Progenitor cell of endocrine pancreas (in vitro differentiated cells): ENCODE measurements around the gene TGFB3. TPM values are rescaled to one million over a fixed set of nuclear protein-coding genes. Genes with fewer than 3 reads are reported as not detected.

ENCODE experiments used
- DNase-seq: peaks from one replicate; pipeline ENCODE4 v3.0.0; 2021; ENCODE audit warnings: low spot score; ENCODE audit not compliant: unreplicated experiment
- H3K27ac Mint-ChIP-seq: 2 replicates; pipeline ENCODE4 v1.8.0; 2021; ENCODE audit warnings: mild to moderate bottlenecking, moderate library complexity, mixed read lengths
- H3K27me3 Mint-ChIP-seq: 2 replicates; pipeline ENCODE4 v1.8.0; 2021; ENCODE audit warnings: mixed read lengths
- H3K36me3 Mint-ChIP-seq: 2 replicates; pipeline ENCODE4 v1.8.0; 2022; ENCODE audit warnings: mixed read lengths; ENCODE audit not compliant: insufficient read depth
- H3K4me1 Mint-ChIP-seq: 2 replicates; pipeline ENCODE4 v1.8.0; 2021; ENCODE audit warnings: low read depth, mixed read lengths
- H3K4me3 Mint-ChIP-seq: 2 replicates; pipeline ENCODE4 v1.8.0; 2021; ENCODE audit warnings: low read depth, mild to moderate bottlenecking, moderate library complexity, mixed read lengths
- H3K9me3 Mint-ChIP-seq: 2 replicates; pipeline ENCODE4 v1.8.0; 2021; ENCODE audit warnings: low read depth, mixed read lengths
- total RNA-seq: library from RNA; stranded (reverse); gene quantifications from 2 replicates; pipeline ENCODE4 v1.2.1, GENCODE V29; 2021
- TF ChIP-seq, protein P1 (sequence below): fragments of 200-600 bp; sonication (generic); IDR thresholded peaks from one replicate; pipeline ENCODE4 v1.5.0; 2021; ENCODE audit warnings: antibody characterized with exemption, mild to moderate bottlenecking; ENCODE audit not compliant: unreplicated experiment

The TGFB3 gene
- total RNA-seq, 1 donor from 2014 or later: 11.7 TPM

DNA sequence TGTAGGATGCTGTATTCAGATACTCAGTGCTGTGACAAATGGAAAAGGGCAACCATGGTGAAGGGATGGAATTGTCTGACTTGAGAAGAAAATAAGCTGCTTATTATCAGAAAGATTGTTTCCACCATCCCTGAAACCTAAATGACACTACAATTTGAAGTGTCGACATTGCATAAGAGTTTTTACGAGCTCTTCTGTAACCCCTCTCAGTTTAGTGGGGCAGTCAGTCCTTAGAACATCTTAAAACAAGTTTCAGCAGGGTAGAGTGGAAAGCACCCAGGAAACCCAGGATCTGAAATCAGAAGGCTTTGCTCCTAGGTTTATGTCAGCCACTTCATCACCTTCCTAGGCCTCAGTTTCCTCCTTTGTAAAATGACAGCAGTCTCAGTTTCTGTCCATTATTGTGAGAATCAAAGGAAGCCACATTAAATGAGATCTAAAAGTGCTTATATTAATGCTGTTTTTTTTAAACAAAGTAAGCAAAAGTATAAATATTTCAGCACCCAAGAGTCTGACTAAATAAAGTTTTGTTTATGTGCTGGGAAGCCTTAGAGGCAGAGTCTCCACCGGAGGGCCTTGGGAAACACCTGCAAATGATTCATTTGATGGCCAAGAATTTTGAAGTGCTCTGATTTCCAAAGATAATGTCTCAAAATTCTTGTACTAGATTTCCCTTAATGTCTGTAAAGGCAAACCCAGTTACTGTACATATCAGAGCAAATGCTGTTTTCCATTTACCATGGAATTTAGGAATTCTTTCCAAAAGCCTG, 5.6 kb upstream of the TGFB3 start:
- H3K4me1 Mint-ChIP-seq: peaks cover 13% of the 10 kb centered on the region
- no peak overlapping the region for H3K27ac Mint-ChIP-seq
- TF ChIP-seq, protein P1, sequence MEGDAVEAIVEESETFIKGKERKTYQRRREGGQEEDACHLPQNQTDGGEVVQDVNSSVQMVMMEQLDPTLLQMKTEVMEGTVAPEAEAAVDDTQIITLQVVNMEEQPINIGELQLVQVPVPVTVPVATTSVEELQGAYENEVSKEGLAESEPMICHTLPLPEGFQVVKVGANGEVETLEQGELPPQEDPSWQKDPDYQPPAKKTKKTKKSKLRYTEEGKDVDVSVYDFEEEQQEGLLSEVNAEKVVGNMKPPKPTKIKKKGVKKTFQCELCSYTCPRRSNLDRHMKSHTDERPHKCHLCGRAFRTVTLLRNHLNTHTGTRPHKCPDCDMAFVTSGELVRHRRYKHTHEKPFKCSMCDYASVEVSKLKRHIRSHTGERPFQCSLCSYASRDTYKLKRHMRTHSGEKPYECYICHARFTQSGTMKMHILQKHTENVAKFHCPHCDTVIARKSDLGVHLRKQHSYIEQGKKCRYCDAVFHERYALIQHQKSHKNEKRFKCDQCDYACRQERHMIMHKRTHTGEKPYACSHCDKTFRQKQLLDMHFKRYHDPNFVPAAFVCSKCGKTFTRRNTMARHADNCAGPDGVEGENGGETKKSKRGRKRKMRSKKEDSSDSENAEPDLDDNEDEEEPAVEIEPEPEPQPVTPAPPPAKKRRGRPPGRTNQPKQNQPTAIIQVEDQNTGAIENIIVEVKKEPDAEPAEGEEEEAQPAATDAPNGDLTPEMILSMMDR: no peak
- H3K27me3 Mint-ChIP-seq: peaks cover 9% of the 10 kb centered on the region
- H3K9me3 Mint-ChIP-seq: no peaks in the 10 kb centered on the region
- DNase-seq: no peak
- no peak overlapping the region for H3K4me3 Mint-ChIP-seq
- H3K36me3 Mint-ChIP-seq: peaks cover 3% of the 10 kb centered on the region

DNA sequence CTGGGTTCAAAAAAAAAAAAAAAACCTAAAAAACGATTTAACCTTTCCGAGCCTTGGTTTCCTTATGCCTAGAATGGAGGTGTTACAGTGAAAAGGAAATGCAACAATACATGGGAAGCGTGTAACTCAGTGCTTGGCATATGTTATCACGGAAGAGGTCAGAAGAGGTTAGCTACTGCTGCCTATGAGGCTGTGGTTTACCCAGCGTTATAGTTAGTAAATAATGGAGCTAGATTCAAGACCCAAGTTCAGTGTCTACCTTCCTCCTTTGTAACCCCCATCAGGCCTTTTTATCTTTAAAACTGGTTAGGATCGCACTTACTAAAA, 4.6 kb upstream of the TGFB3 start:
- Mint-ChIP-seq H3K27me3 (peaks cover 9% of the 10 kb centered on the region), H3K9me3 (no peaks in the 10 kb centered on the region), H3K36me3 (peaks cover 1% of the 10 kb centered on the region), H3K4me3 (peak overlapping the region; percentile 89), H3K4me1 (peaks cover 18% of the 10 kb centered on the region), H3K27ac (peak overlapping the region; percentile 94)
- TF ChIP-seq, protein P1: no peak
- no peak for DNase-seq

DNA sequence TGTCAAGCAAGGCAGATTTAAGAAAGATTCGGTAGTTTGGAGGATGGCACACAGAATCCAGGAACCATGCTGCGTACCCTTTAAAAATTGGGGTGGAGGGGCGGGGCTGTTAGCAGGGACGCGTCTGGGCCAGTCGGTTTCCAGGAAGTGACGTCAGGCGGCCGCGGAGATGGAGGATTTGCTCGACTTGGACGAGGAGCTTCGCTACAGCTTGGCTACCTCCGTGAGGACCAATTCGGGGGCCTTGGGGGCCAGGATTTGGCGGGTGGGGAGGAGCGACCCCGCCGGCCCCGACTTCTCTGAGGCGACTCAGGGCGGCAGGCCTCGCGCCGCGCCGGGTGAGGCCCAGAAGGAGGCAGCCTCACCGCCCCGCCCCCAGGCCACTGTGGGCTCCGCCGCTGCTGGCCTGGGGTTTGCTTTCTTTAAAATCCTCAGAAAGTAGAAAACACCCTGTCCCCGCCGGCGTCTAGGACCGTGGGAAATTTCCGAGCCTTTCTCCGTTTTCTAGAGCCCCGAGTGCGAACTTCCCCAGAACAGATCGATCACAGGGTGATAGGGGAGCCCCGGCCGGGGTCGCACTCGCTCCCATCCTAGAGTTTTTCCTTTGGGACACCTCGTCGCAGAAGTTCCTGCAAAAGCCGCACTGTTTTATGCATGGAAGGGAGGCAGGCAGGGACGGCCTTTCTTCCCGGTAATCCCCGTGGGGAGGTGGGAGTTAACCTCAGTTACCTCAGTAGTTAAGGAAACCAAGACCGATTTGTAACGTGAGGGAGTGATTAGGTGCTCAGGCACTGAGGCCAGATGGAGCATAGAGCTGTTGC, 4.0 kb upstream of the TGFB3 start, which contains the start of gene IFT43:
Gene IFT43, plus strand, starts transcription at position 146 of the 821 bp plus-strand sequence. Its CDS starts 24 bp downstream, at position 170.
- H3K9me3 Mint-ChIP-seq: no peaks in the 10 kb centered on the region
- peaks cover 9% of the 10 kb centered on the region for H3K27me3 Mint-ChIP-seq
- peaks cover 24% of the 10 kb centered on the region for H3K4me1 Mint-ChIP-seq
- DNase-seq: peak; percentile 52
- peak within 1 kb of the TSS; percentile 94 for H3K27ac Mint-ChIP-seq
- TF ChIP-seq, protein P1: no peak
- peaks cover 1% of the 10 kb centered on the region for H3K36me3 Mint-ChIP-seq
- H3K4me3 Mint-ChIP-seq: peak within 1 kb of the TSS; percentile 89

DNA sequence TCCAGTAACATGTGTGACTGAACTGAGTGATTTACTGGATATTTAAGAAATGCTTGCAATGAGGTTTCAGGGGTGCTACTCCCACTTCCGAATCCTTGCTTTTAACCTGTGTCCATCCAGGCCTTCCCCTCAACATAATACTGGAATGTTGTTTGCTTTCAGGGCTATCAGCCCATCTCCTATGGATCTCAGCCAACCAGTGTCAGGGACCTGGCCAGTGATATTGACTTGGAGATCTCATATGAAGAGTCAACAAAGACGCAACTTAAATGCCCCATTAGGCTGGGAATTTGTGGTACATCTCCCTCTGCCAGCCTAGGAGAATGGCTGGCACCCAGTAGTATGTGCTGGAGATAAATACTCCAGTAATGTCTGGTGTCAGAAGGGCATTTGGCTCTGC, 2.9 kb upstream of the TGFB3 start:
- Mint-ChIP-seq H3K36me3 (no peaks in the 10 kb centered on the region), H3K4me1 (peaks cover 34% of the 10 kb centered on the region), H3K9me3 (no peaks in the 10 kb centered on the region), H3K27me3 (peaks cover 9% of the 10 kb centered on the region), H3K4me3 (peak overlapping the region; percentile 89), H3K27ac (no peak overlapping the region)
- no peak for DNase-seq
- TF ChIP-seq, protein P1: no peak

DNA sequence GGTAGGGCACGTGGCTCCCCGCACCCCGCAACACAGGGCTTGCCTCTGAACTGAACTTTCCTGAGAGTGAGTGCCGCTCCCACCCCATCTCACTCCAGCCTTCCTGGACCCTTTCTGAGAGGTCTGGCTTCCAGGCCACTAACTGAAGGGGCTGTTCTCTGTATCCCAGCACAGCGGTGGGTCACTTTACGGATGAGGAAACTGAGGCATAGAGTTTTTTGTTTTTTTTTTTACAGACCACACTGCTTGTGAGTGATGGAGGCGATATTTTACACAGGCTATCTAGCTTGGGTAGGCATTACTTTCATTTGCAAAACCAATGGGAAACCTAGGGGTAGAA, 1.2 kb upstream of the TGFB3 start:
- DNase-seq: no peak
- Mint-ChIP-seq H3K27ac (no peak overlapping the region), H3K4me1 (peaks cover 41% of the 10 kb centered on the region), H3K27me3 (peaks cover 9% of the 10 kb centered on the region), H3K4me3 (peak overlapping the region; percentile 85), H3K36me3 (no peaks in the 10 kb centered on the region), H3K9me3 (no peaks in the 10 kb centered on the region)
- TF ChIP-seq, protein P1: no peak
